GM19455 (cell line): Measurements from ENCODE around the gene PTPRN2.

Experiments used
- ATAC-seq: cut with Tn5 transposase; IDR thresholded peaks from one replicate; pipeline ENCODE4 v1.9.1; 2021; ENCODE audit not compliant: unreplicated experiment

Gene PTPRN2

DNA sequence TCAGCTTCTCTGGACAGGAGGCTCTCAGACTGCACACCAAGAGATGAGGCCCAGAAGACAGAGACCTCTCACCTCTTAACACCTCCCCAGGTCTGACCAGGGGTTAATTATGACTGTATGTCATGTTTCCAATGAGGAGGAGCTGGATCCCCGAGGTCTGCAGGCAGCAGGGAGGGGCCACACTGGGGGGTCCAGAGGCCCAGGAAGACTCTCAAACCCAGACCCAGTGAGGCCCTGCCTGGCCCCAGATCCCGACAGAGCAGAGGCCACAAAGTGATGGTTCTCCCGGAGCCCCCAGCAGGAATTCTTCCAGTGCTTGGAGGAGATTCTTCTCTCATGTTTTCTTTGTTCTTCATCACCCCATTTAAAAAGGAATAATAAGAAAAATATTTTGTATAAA is 28.8 kb downstream of the PTPRN2 start:
- no peak for ATAC-seq

DNA sequence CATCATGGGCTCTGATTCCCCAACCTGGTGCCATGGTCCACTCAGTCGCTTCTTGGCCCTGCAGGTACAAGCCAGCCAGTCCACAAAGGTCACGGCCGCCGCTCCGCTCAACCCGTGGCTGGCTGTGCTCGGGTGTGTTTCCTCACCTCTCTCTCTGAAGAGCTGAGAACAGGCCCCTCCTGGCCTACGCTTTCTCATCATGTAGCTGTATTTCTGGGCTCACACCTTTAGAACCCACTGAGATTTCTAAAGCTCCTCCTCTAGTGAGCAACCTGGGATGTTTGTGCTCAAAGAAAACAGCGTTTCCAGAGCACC is 30.2 kb downstream of the PTPRN2 start:
- no peak for ATAC-seq

DNA sequence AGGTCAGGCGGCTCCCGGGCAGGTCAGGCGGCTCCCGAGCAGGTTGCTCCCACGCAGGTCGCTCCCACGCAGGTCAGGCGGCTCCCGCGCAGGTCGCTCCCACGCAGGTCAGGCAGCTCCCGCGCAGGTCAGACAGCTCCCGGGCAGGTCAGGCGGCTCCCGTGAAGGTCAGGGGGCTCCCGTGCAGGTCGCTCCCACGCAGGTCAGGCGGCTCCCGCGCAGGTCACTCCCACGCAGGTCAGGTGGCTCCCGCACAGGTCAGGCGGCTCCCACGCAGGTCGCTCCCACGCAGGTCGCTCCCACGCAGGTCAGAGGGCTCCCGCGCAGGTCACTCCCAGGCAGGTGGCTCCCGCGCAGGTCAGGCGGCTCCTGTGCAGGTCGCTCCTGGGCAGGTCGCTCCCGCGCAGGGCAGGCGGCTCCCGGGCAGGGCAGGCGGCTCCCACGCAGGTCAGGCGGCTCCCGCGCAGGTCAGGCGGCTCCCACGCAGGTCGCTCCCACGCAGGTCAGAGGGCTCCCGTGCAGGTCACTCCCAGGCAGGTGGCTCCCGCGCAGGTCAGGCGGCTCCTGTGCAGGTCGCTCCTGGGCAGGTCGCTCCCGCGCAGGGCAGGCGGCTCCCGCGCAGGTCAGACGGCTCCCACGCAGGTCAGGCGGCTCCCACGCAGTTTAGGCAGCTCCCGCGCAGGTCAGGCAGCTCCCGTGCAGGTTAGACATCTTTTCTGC is 30.7 kb downstream of the PTPRN2 start:
- ATAC-seq, result no peak

DNA sequence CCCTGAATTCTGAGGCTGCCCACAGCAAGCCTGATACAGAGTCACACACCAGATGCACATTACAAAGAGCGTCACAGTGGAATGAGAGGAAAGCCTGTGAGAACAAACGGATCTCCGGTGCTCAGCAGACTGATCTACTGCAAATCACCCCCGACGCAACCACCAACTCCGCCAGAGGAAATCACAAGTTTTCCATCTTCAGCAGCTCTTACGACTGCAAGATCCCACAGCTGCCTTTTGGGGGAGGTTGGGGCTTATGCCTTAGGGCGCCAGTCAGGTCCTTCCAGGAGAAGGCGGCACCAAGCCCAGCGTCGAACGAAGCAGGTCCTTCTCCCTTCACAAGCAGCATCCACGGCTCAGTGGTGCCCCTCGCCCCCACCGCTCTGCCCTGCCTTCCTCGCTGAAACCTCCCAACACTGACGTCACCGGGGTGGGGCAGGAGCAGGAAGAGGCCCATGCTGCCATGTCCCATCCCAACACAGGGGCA is 32.5 kb downstream of the PTPRN2 start:
- no peak for ATAC-seq

DNA sequence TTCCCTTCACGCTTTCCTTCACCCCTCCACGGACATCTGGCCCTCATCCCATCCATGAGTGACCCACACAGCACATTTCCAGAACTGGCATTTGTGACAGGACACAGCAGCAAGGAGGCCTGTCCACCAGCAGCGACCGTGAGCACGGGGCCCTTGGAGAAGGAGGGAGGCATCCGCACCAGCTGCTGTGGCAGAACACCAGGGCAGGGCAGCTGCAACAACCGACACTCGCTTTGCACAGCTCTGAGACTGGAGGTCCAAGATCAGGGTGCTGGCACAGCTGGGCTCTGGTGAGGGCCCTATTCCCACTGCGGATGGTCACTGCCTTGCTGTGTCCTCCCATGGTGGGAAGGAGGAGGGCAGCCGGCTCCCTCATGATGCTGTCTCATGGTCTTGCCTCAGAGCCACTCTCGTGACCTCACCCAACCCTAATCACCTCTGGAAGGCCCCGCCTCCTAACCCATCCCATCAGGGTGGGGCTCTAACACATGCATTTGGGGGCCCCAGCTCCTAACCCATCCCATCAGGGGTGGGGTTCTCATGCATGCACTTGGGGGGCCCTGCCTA is 36.7 kb downstream of the PTPRN2 start:
- no peak for ATAC-seq

DNA sequence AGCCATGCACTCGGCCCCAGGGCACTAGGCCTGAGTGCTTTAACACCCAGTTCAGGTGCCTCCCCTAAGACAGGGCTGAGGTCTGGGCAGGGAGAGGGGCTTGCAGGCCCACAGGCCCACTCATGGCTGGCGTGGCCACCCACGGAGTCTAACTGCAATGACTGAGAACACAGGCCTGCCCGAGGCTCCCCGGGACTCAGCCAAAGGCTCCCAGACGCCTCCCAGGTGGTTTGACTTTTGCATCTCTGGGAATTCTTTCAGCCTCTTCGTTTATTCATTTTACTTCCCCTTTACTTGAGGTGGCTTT is 37.3 kb downstream of the PTPRN2 start:
- no peak for ATAC-seq

DNA sequence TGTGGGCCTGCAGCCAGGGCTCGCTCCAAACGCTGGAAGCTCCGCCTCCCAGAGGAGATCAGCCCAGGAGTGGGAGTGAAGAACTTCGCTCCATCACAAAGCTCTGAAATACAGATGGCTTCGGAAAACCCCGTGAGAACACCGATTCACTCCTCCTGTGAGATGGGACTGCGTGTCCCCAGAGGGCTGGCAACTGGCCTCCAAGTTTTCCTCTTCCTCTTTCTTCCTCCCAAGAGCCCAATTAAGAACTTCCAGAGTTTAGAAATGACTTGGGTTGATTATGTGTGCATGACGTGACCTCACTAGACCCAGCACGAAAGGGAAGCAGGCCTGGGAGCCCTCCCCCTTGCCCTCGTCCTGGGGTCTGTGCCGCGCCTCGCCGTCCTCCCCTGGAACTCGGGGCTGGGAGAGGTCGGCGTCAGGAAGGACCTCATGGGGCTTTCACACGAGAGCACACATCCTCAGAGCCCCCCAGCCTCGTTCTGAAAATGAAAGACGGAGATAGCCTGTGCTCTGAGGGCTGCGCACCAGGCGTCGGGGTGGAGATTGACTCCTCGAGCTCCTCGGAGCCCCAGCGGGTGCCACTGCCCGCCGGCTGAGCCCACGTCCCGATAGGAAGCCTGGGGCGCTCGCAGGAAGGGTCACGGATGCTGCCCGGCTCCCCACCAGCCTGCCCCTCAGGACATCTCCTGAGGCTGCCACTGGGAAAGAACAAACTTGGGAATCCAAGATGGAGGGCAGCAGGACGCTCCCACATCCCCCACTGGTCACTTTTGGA is 37.8 kb downstream of the PTPRN2 start:
- no peak for ATAC-seq

DNA sequence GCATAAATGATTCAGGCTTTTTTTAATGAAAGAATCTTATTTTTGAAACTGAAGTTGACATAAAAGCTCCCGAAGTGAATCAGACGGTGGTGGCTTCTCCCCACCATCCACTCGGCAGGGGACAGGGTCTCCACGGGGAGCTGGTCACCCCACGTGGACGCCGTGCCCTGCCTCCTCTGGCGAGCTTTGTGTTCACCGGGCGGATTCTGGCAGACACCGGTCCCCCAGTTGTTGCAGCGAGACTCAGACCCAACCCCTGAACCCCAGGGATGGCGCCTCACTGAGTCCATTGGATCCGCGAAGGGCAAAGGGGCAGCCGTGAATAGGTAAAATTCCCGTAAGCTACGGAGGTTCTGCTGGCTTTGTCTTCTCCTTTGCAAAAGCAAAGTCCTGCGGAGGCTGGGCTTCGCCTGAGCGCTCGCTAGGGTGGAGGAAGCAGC is 38.4 kb downstream of the PTPRN2 start:
- no peak for ATAC-seq

DNA sequence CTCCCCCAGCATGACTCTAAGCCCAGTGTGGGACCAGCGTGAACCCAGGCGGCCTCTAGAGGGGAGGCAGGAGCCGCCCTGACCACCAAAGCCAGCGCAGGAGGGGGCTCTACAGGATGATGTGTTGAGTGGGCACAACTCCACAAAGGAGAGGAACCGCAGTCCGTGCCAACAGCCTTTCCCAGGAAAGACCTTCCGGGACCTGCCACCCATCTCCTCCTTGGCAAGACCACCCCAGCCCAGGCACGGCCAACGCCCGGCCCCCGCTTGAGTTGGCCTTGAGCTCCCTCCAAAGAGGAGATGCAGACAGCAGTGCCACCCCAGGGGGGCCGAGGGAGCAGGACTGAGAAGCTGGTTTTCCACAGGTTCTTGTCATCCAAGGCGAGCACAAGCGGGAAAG is 38.9 kb downstream of the PTPRN2 start:
- no peak for ATAC-seq

DNA sequence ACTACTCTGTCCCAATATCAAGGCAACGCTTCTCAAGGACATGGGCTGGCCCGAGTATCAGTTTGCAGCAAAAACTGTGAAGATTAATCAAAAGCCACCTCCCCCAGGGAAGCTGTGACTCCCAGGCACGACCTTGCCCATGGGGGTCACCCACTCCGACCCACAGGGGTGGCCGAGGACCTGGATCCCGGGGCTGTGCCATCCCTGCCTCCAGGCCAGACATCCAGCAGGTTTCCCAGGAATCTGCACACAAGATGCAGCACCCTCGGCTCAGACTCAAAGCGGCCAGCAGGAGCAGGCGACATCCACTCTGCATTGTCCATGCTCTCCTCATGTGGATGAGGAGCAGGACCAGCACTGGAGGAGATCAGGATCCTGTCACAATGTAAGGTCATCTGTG is 39.8 kb downstream of the PTPRN2 start:
- no peak for ATAC-seq

DNA sequence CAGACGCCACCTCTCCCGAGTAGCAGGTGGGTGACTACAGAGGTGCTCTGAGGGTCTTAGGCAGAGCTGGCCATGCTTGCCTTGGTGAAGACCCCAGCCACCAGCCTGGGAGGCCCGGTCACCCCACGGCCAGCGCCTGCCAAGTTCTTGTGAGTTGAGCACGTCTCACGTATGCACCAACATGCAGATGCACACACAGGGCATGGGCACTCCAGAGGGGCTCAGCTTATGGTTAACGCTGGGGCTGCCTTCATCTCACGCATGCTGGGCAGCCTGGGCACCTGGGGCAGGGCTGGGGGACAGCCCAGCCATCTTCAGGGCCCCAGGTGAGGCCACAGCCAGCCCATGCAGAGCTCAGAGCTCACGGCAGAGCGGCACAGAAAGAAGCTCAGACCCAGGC is 41.0 kb downstream of the PTPRN2 start:
- no peak for ATAC-seq

DNA sequence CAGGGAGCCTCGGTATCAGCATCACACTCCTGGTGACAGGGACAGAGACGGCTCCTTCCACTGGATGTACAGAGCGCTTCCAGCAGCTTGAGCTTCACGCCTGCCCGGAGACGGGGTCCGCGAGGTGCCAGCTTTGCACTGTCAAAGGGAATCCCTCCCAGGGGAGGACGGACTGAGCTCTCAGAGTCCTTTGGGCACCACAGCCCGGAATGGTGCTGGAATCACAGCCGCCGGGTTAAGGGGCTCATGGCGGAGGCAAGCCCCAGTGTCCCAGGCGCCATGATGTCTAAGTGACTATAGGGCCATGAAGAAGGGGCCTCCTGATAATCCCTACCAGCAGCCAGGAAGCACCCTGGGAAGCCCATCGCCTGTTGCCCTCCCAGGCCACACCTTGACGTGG is 41.4 kb downstream of the PTPRN2 start:
- ATAC-seq, result no peak

DNA sequence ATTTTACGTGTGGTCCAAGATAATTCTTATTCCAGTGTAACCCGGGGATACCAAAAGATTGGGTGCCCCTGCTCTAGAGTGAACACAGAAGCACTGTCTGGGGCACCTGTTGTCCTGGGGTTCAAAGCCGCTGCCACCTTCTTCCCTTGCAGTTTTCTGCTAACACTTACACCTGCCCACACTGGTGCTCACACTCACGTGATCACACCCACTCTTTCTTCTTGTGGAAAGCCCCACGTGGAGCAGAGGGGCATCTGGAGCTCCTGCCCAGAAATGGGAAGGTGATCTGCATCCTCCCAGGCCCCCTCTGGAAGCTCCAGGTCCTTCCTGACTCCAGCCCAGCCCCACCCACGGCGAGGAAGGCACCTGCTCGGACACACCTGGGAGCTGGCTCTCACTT is 42.9 kb downstream of the PTPRN2 start:
- no peak for ATAC-seq

DNA sequence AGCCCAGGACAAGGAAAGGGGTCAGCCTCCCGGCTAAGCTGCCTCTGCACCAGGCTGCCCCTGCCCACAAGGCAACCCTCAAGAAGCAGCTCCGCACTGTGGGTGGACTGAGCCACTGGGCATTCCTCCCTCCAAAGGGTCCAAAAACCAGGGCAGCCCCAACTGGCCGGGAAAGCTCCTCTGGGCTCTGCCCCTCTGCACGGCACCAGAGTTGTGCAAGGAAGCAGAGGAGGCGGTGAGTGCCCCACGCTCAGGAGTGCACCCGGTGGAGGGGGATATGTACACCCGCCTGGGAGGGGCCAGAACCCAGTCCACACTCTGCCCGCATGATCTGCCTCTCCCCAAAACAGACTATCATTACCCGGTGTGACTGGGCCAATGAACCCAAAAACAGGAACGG is 43.8 kb downstream of the PTPRN2 start:
- no peak for ATAC-seq

DNA sequence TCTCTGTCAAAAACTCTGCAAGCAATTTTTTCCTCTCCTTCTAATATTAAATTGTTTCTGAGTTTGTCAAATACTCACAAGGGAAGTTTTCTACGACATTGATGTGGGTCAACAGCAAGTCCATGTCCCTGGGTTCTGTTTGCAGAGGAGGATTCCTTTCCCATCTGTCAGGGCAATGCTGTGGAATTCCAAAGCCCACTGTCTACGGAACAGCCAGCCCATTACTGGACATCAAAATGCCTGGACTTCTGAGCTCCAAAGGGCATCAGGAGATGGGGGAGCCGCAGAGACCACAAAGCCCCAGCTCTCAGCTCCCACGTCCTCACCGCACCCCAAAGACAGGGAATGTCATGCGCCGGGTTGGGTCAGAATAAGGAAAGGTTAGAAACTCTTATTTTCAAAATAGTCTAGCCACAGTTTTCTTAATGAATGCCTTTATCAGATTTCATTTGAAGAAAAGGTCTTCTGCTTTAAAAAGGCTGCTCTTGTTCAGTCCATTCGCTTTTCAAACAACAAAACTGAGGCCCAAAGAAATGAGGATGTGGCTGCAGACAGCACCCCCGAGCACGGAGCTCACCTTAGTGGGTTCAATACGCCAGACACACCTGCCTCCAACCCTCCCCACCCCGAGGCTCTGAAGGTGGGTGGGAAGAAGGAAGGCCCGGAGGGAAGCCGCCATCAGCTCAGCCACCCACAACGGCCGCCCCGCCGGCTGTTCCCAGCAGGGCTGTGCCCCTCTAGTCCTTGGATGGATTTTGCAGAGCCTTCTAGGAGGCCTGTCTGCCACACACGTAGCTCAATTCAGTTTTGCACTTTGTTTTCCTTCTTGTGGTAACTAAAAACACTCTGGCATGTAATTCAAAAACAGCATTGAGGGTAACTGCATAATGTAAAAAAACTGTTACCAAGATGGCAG is 44.7 kb downstream of the PTPRN2 start:
- no peak for ATAC-seq

DNA sequence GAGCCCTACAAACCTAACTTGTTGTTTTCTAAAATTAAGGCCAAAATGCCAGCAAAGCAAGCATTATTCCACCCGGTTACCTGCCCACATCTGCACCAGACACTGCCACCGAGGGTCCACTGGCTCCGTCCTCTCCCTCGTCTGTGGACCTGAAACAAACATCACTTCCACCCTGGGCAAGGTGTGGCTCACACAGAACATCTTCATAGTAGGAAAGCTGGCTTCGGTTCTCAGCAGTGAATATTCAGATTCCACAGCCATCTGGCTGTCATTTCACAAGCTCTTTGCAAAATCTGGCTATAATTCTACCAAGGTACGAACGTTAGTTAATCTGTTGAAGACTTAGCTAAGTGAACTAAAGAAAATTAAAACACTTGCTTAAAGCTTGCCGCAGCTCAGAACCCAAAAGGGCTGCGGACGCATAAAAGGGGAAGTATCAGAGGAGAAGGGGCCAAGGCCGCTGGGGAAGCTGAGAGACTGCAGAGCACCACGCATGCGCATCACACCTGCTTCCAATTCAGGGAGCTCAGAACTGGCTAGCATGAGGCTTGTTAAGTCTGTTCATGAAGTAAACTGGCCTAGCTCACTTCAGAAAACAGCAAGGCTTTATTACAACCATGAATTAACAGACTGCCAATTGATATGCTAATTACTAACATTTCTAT is 46.1 kb downstream of the PTPRN2 start:
- ATAC-seq, result peak; percentile 75

DNA sequence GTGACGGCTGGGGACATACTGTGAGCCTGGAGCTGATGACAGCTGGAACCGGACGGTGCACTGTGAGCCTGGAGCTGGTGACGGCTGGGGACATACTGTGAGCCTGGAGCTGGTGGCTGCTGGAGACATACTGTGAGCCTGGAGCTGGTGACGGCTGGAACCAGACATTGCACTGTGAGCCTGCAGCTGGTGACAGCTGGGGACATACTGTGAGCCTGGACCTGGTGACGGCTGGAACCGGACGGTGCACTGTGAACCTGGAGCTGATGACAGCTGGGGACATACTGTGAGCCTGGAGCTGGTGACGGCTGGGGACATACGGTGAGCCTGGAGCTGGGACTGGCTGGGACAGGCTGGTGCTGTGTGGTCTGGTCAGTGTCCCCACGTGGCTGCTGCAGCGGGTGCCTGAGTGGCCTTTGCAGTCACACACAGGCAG is 47.9 kb downstream of the PTPRN2 start:
- no peak for ATAC-seq

DNA sequence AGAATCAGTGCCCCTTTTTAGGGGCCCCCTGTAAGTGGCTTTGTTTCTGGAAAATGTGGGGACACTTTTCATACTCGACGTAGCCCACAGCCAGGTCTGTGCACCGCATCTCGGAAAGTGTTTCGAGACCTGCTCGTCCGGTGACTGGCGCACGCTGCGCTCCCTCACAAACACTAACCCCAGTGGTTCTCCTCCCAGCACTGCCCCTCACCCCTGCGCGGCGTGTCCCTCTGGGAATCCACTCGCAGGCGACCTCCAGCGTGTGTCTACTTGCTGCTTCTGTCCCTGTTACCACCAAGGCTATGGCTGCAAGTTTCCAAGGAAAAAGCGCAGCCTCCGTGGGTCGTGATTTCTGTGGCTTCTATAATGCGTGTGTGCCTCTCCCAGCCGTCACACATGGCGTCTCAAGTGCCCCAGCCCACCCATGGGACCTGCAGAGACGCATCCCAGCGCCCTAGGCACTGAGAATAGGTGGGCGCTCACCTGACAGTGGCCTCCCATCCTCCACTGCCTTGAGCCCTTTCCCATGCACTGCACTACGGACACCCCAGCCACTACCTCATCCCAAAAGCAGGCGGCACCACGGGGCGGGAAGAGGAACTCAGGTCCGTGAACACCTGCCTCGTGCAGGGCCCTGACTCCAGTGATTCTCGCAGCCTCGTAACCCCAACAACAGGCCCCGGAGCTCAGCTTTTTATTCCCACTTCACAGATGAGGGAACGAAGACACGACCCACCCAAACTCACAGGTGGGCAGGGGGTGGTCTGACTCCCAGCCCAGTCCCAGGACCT is 49.3 kb downstream of the PTPRN2 start:
- ATAC-seq, result no peak

DNA sequence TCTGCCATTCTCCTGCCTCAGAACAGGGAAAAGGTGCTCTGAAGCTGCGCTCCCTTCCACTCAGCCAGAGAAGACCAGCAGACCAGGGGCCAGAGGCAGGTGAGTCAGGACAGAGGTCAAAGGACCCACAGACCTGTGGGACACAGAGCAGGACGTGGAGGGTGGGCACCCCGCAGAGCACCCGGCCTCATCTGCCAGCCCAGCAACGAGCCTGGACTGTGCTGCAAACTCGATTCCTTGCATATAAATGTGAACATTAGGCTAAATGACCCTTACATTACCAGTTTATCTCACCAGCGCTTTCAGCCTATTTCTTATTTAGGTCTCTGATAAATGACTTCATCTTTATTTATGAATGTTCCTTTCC is 50.1 kb downstream of the PTPRN2 start:
- no peak for ATAC-seq

DNA sequence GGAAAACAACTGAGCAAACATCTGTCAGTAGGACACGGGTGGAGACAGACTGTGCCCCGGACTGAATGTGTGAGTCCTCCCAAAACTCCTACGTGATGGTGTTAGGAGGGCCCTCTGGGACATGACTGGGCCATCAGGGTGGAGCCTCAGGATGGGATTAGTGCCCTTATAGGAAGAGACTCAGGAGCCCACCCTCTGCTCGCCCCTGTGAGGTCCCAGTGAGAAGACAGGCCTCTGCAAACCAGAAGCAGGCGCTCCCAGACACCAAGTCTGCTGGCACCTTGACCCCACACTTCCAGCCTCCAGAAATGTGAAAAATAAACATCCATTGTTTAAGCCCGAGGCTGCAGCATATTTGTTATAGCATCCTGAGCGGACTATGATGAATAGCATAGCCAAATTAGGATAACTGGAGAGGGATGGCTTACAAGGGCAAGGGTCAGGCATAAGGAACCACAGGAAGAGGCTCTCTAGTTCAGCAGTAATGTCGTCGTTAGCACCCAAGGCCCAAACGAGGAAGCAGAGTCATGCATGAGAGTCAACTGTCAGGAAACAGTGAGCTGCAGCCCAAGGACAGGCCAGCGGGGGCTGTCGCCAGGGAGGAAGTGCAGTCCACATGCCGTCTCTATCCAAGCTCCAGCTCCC is 50.6 kb downstream of the PTPRN2 start:
- ATAC-seq, result no peak
